Caco-2 (cell line): ENCODE measurements around the gene LRRTM4. TPM values are rescaled to one million over a fixed set of nuclear protein-coding genes. Genes with fewer than 3 reads are reported as not detected.

Experiments used
- BruUV-seq: library from RNA; stranded (reverse); fragments of 400-500 nt; replicated peaks from 2 replicates; lab custom pipeline; 2021; lab: Mats Ljungman, UMichigan
- CTCF ChIA-PET: fragments of 300-600 bp; sonication (Branson Sonifier 250); formaldehyde crosslinking; loops from one replicate; lab custom pipeline; 2022; ENCODE audit warnings: antibody characterized with exemption; lab: Charles Lee
- POLR2A ChIA-PET: fragments of 300-600 bp; sonication (Branson Sonifier 250); formaldehyde crosslinking; loops from one replicate; lab custom pipeline; 2022; ENCODE audit warnings: antibody characterized with exemption; lab: Charles Lee
- DNase-seq, 2 experiments: peaks; one replicate each; pipeline versions ENCODE4 v3.0.0 to v3.0.0-alpha.2; 2020 to 2022
- H3K27me3 ChIP-seq: replicated peaks from 2 replicates; pipeline ENCODE4 v1.6.0; 2011; ENCODE audit warnings: low read length; ENCODE audit not compliant: control insufficient read depth, insufficient read depth
- H3K36me3 ChIP-seq: 2 replicates; pipeline ENCODE4 v1.5.1; 2011; ENCODE audit warnings: low read length; ENCODE audit not compliant: control insufficient read depth, insufficient read depth
- H3K4me1 ChIP-seq: fragments of 250-450 bp; sonication (Bioruptor Pico); 2 replicates; pipeline ENCODE4 v1.5.1; 2020; ENCODE audit warnings: mild to moderate bottlenecking
- H3K4me3 ChIP-seq: 2 replicates; pipeline ENCODE4 v1.5.1; 2011; ENCODE audit warnings: low read depth, mild to moderate bottlenecking, control low read depth, low read length
- H3K9me3 ChIP-seq: fragments of 250-450 bp; sonication (Bioruptor Pico); 2 replicates; pipeline ENCODE4 v1.5.1; 2020; ENCODE audit warnings: mild to moderate bottlenecking, moderate library complexity
- H3K27ac Mint-ChIP-seq: one replicate; pipeline ENCODE4 v1.8.0; 2022; ENCODE audit warnings: mixed read lengths; ENCODE audit not compliant: unreplicated experiment
- H3K27me3 Mint-ChIP-seq: one replicate; pipeline ENCODE4 v1.8.0; 2022; ENCODE audit warnings: mixed read lengths; ENCODE audit not compliant: insufficient read depth, unreplicated experiment
- H3K36me3 Mint-ChIP-seq: one replicate; pipeline ENCODE4 v1.8.0; 2022; ENCODE audit warnings: mild to moderate bottlenecking, mixed read lengths; ENCODE audit not compliant: insufficient read depth, unreplicated experiment
- H3K4me1 Mint-ChIP-seq: one replicate; pipeline ENCODE4 v1.8.0; 2022; ENCODE audit warnings: low read depth, mixed read lengths; ENCODE audit not compliant: unreplicated experiment
- H3K4me3 Mint-ChIP-seq: one replicate; pipeline ENCODE4 v1.8.0; 2022; ENCODE audit warnings: mild to moderate bottlenecking, moderate library complexity, mixed read lengths; ENCODE audit not compliant: unreplicated experiment
- H3K9me3 Mint-ChIP-seq: one replicate; pipeline ENCODE4 v1.8.0; 2022; ENCODE audit warnings: mixed read lengths; ENCODE audit not compliant: unreplicated experiment
- intact Hi-C: fragments of 100-400 bp; cut with micrococcal nuclease; formaldehyde crosslinking; loops from one replicate; pipeline ENCODE4 v1.10.0; 2022; ENCODE audit not compliant: unreplicated experiment
- total RNA-seq: library from RNA; stranded (reverse); gene quantifications from 2 replicates; pipeline ENCODE4 v1.2.3, GENCODE V29; 2022
- TF ChIP-seq, protein P1 (sequence below), 2 experiments: fragments of 200-600 bp in 1 of 2; IDR thresholded peaks; 1 replicate in 1 of 2; 2 replicates in 1 of 2; pipeline versions ENCODE4 v1.5.1 to v1.8.0; 2011 to 2022; ENCODE audit warnings: antibody characterized with exemption in 1 of 2, control low read depth in 1 of 2, inconsistent platforms in 1 of 2, low read depth in 1 of 2, low read length in 1 of 2, mild to moderate bottlenecking in 1 of 2, moderate library complexity in 1 of 2; ENCODE audit not compliant: insufficient read depth in 1 of 2, severe bottlenecking in 1 of 2, unreplicated experiment in 1 of 2

LRRTM4 gene
- total RNA-seq, 1 experiment from 2014 or later = 0.32 TPM

DNA sequence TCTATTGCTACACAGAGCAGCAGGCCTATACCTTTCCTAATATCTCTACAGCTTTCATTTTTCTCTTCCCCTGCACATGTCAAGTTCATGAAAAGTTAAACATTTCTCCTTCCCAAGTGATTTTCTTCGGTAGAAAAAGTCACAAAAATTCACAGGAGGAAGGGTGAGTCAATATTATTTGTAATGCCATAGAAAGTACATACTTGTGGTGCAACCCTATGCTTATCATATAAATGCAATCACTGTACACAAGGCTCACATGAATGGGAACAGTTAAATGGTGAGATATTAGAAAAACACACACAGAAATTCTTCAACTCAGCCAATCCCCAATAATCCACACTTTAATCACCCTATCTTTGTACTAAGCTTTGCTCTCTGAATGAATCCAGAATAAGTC lies 651.6 kb downstream of the LRRTM4 start:
- Histone ChIP-seq H3K27me3 (no peaks in the 10 kb centered on the region), H3K36me3 (no peaks in the 10 kb centered on the region), H3K9me3 (no peaks in the 10 kb centered on the region), H3K4me1 (no peaks in the 10 kb centered on the region), H3K4me3 (no peak overlapping the region)
- POLR2A ChIA-PET = no interaction called here
- TF ChIP-seq, protein P1, sequence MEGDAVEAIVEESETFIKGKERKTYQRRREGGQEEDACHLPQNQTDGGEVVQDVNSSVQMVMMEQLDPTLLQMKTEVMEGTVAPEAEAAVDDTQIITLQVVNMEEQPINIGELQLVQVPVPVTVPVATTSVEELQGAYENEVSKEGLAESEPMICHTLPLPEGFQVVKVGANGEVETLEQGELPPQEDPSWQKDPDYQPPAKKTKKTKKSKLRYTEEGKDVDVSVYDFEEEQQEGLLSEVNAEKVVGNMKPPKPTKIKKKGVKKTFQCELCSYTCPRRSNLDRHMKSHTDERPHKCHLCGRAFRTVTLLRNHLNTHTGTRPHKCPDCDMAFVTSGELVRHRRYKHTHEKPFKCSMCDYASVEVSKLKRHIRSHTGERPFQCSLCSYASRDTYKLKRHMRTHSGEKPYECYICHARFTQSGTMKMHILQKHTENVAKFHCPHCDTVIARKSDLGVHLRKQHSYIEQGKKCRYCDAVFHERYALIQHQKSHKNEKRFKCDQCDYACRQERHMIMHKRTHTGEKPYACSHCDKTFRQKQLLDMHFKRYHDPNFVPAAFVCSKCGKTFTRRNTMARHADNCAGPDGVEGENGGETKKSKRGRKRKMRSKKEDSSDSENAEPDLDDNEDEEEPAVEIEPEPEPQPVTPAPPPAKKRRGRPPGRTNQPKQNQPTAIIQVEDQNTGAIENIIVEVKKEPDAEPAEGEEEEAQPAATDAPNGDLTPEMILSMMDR (IDR thresholded peaks at IDR 0.05; ENCODE audit: insufficient read depth in 1 of 2, low read depth in 1 of 2, low read length in 1 of 2, severe bottlenecking in 1 of 2, unreplicated experiment in 1 of 2) = no peak
- H3K27me3 Mint-ChIP-seq = no peaks in the 10 kb centered on the region
- H3K4me1 Mint-ChIP-seq = no peaks in the 10 kb centered on the region
- CTCF ChIA-PET = no interaction called here
- H3K4me3 Mint-ChIP-seq = no peak overlapping the region
- intact Hi-C loops = no loop called here
- DNase-seq = no peak
- no TSS peak for BruUV-seq
- no peaks in the 10 kb centered on the region for H3K9me3 Mint-ChIP-seq
- H3K36me3 Mint-ChIP-seq = no peaks in the 10 kb centered on the region
- no peak overlapping the region for H3K27ac Mint-ChIP-seq

DNA sequence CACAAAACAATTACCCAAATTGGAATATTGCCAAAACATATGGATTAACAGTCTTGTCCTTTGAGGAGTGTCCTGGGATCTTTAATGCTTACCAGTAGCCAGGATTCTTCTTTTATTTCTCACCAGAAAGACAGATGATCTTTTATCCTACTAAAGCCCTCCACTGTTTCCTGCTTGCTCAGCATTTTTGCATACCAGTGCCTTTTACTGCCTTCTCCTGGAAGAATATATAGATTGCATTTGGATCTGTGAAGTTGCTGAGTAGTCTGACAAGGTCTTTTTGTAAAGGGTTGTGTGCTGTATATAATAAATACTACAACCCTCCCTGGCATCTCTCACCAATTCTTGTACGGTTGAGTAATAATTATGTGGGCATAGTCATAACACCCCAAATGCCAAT lies 652.2 kb downstream of the LRRTM4 start:
- CTCF ChIA-PET = no interaction called here
- H3K27ac Mint-ChIP-seq = no peak overlapping the region
- Histone ChIP-seq H3K36me3 (no peaks in the 10 kb centered on the region), H3K4me3 (no peak overlapping the region), H3K4me1 (no peaks in the 10 kb centered on the region), H3K27me3 (no peaks in the 10 kb centered on the region), H3K9me3 (no peaks in the 10 kb centered on the region)
- no peaks in the 10 kb centered on the region for H3K4me1 Mint-ChIP-seq
- TF ChIP-seq, protein P1 (IDR thresholded peaks at IDR 0.05; ENCODE audit: insufficient read depth in 1 of 2, low read depth in 1 of 2, low read length in 1 of 2, severe bottlenecking in 1 of 2, unreplicated experiment in 1 of 2) = no peak
- no peaks in the 10 kb centered on the region for H3K27me3 Mint-ChIP-seq
- H3K4me3 Mint-ChIP-seq = no peak overlapping the region
- H3K9me3 Mint-ChIP-seq = no peaks in the 10 kb centered on the region
- DNase-seq = no peak
- BruUV-seq = no TSS peak
- intact Hi-C loops = no loop called here
- POLR2A ChIA-PET = no interaction called here
- no peaks in the 10 kb centered on the region for H3K36me3 Mint-ChIP-seq

DNA sequence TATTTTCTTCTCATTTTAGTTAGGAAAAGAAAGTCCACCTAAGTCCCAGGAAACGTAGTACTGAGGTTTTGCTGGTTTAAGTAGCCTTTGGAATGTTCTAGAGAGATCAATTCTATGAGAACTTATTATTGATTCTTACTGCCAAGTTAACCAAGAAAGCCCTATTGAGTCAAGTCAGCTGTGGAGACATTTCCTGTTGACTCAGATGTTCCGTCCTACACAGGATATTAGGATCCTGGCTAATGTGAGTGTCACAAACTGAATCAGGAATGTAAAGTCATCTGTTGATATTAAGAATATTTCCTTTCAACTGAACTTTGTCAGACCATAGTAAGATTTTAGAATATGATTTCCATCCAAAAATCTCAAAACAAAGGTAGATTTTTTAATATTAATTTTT lies 654.3 kb downstream of the LRRTM4 start:
- Histone ChIP-seq H3K4me3 (no peak overlapping the region), H3K4me1 (no peaks in the 10 kb centered on the region), H3K27me3 (no peaks in the 10 kb centered on the region), H3K9me3 (no peaks in the 10 kb centered on the region), H3K36me3 (no peaks in the 10 kb centered on the region)
- CTCF ChIA-PET = no interaction called here
- TF ChIP-seq, protein P1 (IDR thresholded peaks at IDR 0.05; ENCODE audit: insufficient read depth in 1 of 2, low read depth in 1 of 2, low read length in 1 of 2, severe bottlenecking in 1 of 2, unreplicated experiment in 1 of 2) = no peak
- Mint-ChIP-seq H3K27me3 (no peaks in the 10 kb centered on the region), H3K36me3 (no peaks in the 10 kb centered on the region), H3K4me3 (no peak overlapping the region), H3K27ac (no peak overlapping the region), H3K4me1 (no peaks in the 10 kb centered on the region), H3K9me3 (no peaks in the 10 kb centered on the region)
- no peak for DNase-seq
- BruUV-seq = no TSS peak
- POLR2A ChIA-PET = no interaction called here
- intact Hi-C loops = no loop called here
